OCI-LY1 (cell line): ENCODE measurements around the gene HSPA4.

Experiments used
- H2AFZ ChIP-seq: fragments of 200-600 bp; sonication (generic), shearing (Covaris generic); 2 replicates; pipeline ENCODE4 v1.6.0; 2014; ENCODE audit warnings: antibody characterized with exemption, mild to moderate bottlenecking, low read length
- H3F3A ChIP-seq: fragments of 200-600 bp; sonication (generic), shearing (Covaris generic); 2 replicates; pipeline ENCODE4 v1.6.0; 2014; ENCODE audit warnings: mild to moderate bottlenecking, antibody characterized with exemption, low read length, moderate library complexity; ENCODE audit not compliant: insufficient read depth
- H3K27ac ChIP-seq: fragments of 200-600 bp; sonication (generic); 2 replicates; pipeline ENCODE4 v1.5.1; 2014; ENCODE audit warnings: low read length, mixed run types, mild to moderate bottlenecking, low read depth; ENCODE audit not compliant: poor library complexity, severe bottlenecking
- H3K27me3 ChIP-seq: fragments of 200-600 bp; sonication (generic); 2 replicates; pipeline ENCODE4 v1.6.0; 2014; ENCODE audit warnings: antibody characterized with exemption, mild to moderate bottlenecking, low read length, moderate library complexity; ENCODE audit not compliant: insufficient read depth
- H3K36me3 ChIP-seq: fragments of 200-600 bp; sonication (generic); 2 replicates; pipeline ENCODE4 v1.6.1; 2014; ENCODE audit warnings: mild to moderate bottlenecking, antibody characterized with exemption, low read length, moderate library complexity, mixed read lengths; ENCODE audit not compliant: insufficient read depth
- H3K4me1 ChIP-seq: fragments of 200-600 bp; sonication (generic); 2 replicates; pipeline ENCODE4 v1.5.1; 2014; ENCODE audit warnings: mild to moderate bottlenecking, low read length, moderate library complexity; ENCODE audit not compliant: insufficient read depth, severe bottlenecking
- H3K4me2 ChIP-seq: fragments of 200-600 bp; sonication (generic), shearing (Covaris generic); 2 replicates; pipeline ENCODE4 v1.6.1; 2014; ENCODE audit warnings: low read length
- H3K4me3 ChIP-seq: fragments of 200-600 bp; sonication (generic); 2 replicates; pipeline ENCODE4 v1.5.1; 2014; ENCODE audit warnings: low read length, low read depth, mild to moderate bottlenecking, mixed read lengths; ENCODE audit not compliant: poor library complexity, severe bottlenecking
- H3K79me2 ChIP-seq: fragments of 200-600 bp; shearing (Covaris generic); 2 replicates; pipeline ENCODE4 v1.6.1; 2016; ENCODE audit warnings: mixed run types, low read length, mixed read lengths; ENCODE audit not compliant: insufficient read depth
- H3K9ac ChIP-seq: fragments of 200-600 bp; sonication (generic), shearing (Covaris generic); 2 replicates; pipeline ENCODE4 v1.6.1; 2014; ENCODE audit warnings: mild to moderate bottlenecking, low read length, mixed read lengths
- H3K9me2 ChIP-seq: fragments of 200-600 bp; sonication (generic), shearing (Covaris generic); 2 replicates; pipeline ENCODE4 v1.6.1; 2014; ENCODE audit warnings: low read depth, mild to moderate bottlenecking, low read length, mixed read lengths
- H3K9me3 ChIP-seq: fragments of 200-600 bp; shearing (Covaris generic); 2 replicates; pipeline ENCODE4 v1.6.1; 2014; ENCODE audit warnings: low read length, mixed read lengths
- H4K20me1 ChIP-seq: fragments of 200-600 bp; sonication (generic), shearing (Covaris generic); 2 replicates; pipeline ENCODE4 v1.6.0; 2016; ENCODE audit warnings: mild to moderate bottlenecking, low read length; ENCODE audit not compliant: insufficient read depth
- CTCF ChIP-seq: fragments of 200-600 bp; sonication (generic), shearing (Covaris generic); IDR thresholded peaks from 2 replicates; pipeline ENCODE4 v1.5.1; 2017; ENCODE audit warnings: mild to moderate bottlenecking, antibody characterized with exemption, low read length, moderate library complexity, mixed read lengths
- EZH2 ChIP-seq: fragments of 200-600 bp; sonication (generic), shearing (Covaris generic); IDR thresholded peaks from 2 replicates; pipeline ENCODE4 v1.8.0; 2017; ENCODE audit warnings: borderline replicate concordance, mixed run types, mild to moderate bottlenecking, antibody characterized with exemption, low read length, moderate library complexity, mixed read lengths

The HSPA4 gene

GRCh38 chr5:133062276-133062675 lies 10.5 kb downstream of the HSPA4 start:
- H3K27me3 ChIP-seq = no peaks in the 10 kb centered on the region
- peaks cover 88% of the 10 kb centered on the region for H3K79me2 ChIP-seq
- H3K4me2 ChIP-seq = no peak overlapping the region
- H4K20me1 ChIP-seq = no peaks in the 10 kb centered on the region
- H3K9ac ChIP-seq = no peak overlapping the region
- TF ChIP-seq EZH2 = no peak
- H3K27ac ChIP-seq = no peak overlapping the region
- H3K4me3 ChIP-seq = no peak overlapping the region
- no peaks in the 10 kb centered on the region for H3F3A ChIP-seq
- H3K4me1 ChIP-seq = peaks cover 12% of the 10 kb centered on the region
- H3K9me3 ChIP-seq = no peaks in the 10 kb centered on the region
- peaks cover 62% of the 10 kb centered on the region for H3K36me3 ChIP-seq
- no peaks in the 10 kb centered on the region for H3K9me2 ChIP-seq
- H2AFZ ChIP-seq = no peak overlapping the region

GRCh38 chr5:133063965-133064364 lies 12.2 kb downstream of the HSPA4 start:
- no peaks in the 10 kb centered on the region for H3K9me3 ChIP-seq
- no peak overlapping the region for H3K27ac ChIP-seq
- peaks cover 3% of the 10 kb centered on the region for H3K4me1 ChIP-seq
- peaks cover 71% of the 10 kb centered on the region for H3K79me2 ChIP-seq
- no peak overlapping the region for H3K9ac ChIP-seq
- no peak for TF ChIP-seq CTCF
- TF ChIP-seq EZH2 = no peak
- H3K4me2 ChIP-seq = no peak overlapping the region
- H3K4me3 ChIP-seq = no peak overlapping the region
- no peaks in the 10 kb centered on the region for H4K20me1 ChIP-seq
- no peaks in the 10 kb centered on the region for H3K9me2 ChIP-seq
- H3K27me3 ChIP-seq = no peaks in the 10 kb centered on the region
- H3K36me3 ChIP-seq = peaks cover 69% of the 10 kb centered on the region
- no peaks in the 10 kb centered on the region for H3F3A ChIP-seq
- no peak overlapping the region for H2AFZ ChIP-seq

- H3K9me3 ChIP-seq = no peaks in the 10 kb centered on the region
- H3K9me2 ChIP-seq = no peaks in the 10 kb centered on the region
- no peaks in the 10 kb centered on the region for H3K4me1 ChIP-seq
- no peak overlapping the region for H2AFZ ChIP-seq
- TF ChIP-seq CTCF (no peak), EZH2 (no peak)
- peaks cover 80% of the 10 kb centered on the region for H3K36me3 ChIP-seq
- no peaks in the 10 kb centered on the region for H3F3A ChIP-seq
- H3K9ac ChIP-seq = no peak overlapping the region
- no peaks in the 10 kb centered on the region for H3K27me3 ChIP-seq
- no peak overlapping the region for H3K27ac ChIP-seq
- H4K20me1 ChIP-seq = no peaks in the 10 kb centered on the region
- H3K4me3 ChIP-seq = no peak overlapping the region
- H3K79me2 ChIP-seq = peaks cover 57% of the 10 kb centered on the region
- no peak overlapping the region for H3K4me2 ChIP-seq
Measured at GRCh38 chr5:133065471-133065870, 13.7 kb downstream of the HSPA4 start.

GRCh38 chr5:133066045-133066444 lies 14.2 kb downstream of the HSPA4 start:
- H3F3A ChIP-seq = no peaks in the 10 kb centered on the region
- TF ChIP-seq CTCF = no peak
- TF ChIP-seq EZH2 = no peak
- H3K4me2 ChIP-seq = no peak overlapping the region
- H3K4me1 ChIP-seq = no peaks in the 10 kb centered on the region
- H3K9me3 ChIP-seq = no peaks in the 10 kb centered on the region
- peaks cover 85% of the 10 kb centered on the region for H3K36me3 ChIP-seq
- no peaks in the 10 kb centered on the region for H4K20me1 ChIP-seq
- no peak overlapping the region for H3K27ac ChIP-seq
- no peaks in the 10 kb centered on the region for H3K9me2 ChIP-seq
- H3K79me2 ChIP-seq = peaks cover 52% of the 10 kb centered on the region
- no peak overlapping the region for H3K9ac ChIP-seq
- H3K27me3 ChIP-seq = no peaks in the 10 kb centered on the region
- no peak overlapping the region for H3K4me3 ChIP-seq
- H2AFZ ChIP-seq = no peak overlapping the region
